HL-60/S4 (cell line): ENCODE data around the gene SIGLEC10.
"Not testable (repeated sequence)": the region's sequence is repeated elsewhere in the genome, so short reads cannot be mapped to it uniquely, and the experiment has no call there.

Experiments used
- in situ Hi-C: fragments of 300-500 bp; cut with MboI; formaldehyde crosslinking; loops from 2 replicates; pipeline ENCODE4 v1.14.3; 2022; ENCODE audit warnings: low sequenced_read_pairs

Gene SIGLEC10

DNA sequence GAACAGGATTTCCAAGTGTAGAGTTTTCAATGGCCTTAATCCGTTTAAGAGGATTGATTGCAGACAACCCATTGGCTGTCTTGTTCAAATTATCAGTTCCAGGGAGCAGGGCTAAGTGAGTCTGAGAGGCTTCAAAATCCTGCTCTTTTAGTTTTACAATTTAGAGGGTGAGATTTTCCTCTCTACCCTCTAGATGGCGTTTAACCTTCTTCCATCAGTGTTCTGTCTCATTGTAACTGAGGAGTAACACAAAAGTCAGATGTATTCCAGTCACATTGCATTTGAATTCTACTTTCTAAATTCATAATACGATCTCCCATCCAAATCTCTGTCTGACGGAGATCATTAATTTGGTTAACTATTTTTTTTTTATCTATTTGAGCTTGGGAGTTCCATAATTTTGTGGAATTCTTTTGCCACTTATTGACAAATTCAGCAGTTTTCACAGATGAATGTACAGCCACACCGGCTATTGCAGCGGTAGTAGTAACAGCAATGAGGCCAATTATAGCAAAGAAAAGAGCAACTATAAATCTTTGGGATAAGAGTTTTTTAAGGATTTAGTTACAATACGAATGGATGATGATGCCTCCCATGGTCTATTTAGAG, 19.2 kb downstream of the SIGLEC10 start:
- in situ Hi-C loops, result no loop called here

DNA sequence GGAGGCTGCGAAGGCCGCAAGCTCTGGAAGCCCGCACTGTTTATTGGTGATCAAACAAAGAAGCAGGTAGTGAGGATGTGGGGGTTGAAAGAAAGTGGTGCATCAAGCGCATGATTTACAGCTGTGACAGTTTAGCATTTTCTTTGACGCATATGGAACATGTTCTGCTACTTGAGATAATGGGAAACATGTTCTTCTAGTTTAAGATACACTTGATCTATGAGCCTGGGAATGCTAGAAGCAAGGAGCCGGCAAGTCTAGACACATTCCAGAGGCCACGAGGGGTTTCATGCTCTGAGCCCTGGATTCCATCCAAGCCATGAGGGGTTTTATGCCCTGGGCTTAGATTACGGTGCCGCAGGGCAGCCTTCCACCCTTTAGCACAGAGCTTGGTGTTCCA, 20.0 kb downstream of the SIGLEC10 start:
- in situ Hi-C loops, result not testable (repeated sequence)

DNA sequence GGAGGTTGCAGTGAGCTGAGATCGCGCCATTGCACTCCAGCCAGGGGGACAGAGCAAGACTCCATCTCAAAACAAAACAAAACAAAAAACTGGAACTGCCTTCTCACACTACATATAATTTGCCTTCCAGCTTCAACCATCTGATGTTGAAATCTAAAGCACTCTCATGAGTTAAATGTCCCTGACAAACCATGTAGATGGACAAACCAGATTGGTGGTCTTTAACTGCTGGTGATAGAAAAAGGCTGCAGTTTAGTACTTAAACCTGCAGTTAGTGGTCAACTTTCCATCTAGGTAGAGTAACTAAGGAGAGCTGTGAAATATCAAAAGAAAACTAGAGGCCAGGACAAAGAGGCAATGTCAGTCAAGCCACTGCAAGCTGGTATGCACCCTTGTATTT, 21.3 kb downstream of the SIGLEC10 start:
- in situ Hi-C loops, result no loop called here

DNA sequence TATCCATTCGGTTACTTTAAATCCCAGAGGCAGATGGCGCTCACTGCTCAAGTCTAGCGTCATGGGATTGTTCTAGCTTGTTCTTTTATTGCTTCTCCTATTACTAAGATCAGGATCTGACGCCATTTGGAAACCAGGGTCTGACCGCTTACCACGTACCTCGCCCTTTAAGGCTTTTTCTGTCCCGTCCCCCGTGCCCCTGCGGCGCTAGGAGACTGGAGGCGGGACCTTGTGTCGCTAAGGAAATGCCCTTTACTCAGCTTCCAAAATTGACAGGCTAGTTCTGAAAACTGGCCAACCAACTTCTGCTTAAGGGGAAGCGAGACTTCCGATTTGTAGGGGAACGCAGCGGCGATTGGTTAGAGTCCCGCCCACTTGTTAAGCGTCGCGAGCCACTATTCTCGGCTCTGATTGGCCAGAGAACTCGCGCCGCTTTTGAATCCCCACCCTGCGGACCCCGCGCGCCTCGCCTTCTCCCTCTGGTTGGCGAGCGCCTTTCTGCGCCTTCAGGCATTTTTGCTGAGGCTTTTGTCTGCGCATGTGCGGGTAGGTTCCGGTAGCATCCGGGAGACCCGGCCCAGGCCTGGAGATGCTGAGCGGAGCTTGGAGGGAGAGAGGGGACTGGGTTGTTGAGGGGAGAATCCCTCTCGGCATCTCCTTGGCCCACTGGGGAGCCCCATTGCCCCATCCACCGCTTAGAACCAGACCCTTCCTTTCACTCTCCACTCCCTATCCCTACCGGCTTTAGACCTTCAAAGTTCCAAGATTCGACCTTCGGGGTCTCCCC, 23.2 kb downstream of the SIGLEC10 start:
- in situ Hi-C loops, result no loop called here

DNA sequence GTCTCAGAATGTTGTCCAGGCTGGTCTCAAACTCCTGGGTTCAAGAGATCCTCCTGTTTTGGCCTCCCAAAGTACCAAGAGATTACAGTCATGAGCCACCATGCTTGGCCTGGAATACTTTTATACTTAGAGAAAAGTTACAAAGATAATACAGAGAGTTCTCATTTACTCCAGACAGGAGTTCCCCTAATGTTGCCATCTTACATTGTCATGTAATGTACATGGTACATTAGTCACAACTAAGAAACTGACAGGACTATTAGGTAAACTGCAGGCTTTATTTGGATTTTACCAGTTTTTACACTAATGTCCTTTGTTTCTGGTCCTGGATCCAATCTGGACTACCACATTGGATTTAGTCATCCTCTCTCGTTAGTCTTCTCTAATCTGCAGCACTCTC, 24.7 kb downstream of the SIGLEC10 start:
- in situ Hi-C loops, result no loop called here

DNA sequence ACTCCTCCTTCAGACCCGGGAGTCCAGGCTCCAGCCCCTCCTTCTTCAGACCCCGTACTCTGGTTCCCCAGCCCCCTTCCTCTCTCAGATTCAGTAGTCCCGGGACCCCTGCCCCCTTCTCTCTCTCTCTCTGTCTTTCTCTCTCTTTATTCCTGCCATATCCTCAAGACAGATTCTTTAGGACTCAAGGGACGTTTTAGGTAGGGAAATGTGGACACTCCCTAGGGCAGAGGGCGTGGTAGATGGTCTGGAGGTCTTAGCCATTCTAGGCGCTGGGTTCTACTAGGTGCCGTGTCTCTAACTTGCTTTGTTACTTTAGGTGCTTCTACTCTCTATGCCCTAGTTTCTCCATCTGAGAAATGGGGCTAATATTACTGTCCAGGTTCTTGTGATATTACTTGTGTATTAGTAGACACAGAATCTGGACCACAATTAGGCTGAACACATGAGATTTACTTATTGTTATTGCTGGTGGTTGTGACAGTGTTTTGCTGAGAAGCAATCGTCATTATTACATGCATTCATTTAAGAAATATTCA, 26.3 kb downstream of the SIGLEC10 start:
- in situ Hi-C loops, result no loop called here

DNA sequence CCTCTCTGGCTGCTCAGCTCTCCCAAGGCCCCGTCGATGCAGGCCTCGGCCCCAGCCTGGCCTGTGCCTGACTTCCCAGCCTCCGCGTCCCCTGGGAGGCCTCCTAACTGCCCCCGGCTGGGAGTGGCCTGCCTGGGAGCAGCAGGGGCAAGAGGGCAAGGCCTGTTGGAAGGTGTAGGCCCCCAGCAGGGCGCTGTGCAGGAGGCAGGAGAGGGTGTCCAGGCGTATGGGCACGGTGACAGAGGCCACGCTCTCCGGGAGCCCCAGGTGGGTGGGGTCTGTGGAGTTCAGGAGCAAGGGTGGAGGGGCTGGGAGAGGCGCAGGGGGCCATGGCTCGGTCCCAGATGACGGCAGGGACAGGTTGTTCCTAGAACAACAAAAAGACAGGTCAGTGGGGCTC, 28.3 kb downstream of the SIGLEC10 start:
- in situ Hi-C loops, result no loop called here

DNA sequence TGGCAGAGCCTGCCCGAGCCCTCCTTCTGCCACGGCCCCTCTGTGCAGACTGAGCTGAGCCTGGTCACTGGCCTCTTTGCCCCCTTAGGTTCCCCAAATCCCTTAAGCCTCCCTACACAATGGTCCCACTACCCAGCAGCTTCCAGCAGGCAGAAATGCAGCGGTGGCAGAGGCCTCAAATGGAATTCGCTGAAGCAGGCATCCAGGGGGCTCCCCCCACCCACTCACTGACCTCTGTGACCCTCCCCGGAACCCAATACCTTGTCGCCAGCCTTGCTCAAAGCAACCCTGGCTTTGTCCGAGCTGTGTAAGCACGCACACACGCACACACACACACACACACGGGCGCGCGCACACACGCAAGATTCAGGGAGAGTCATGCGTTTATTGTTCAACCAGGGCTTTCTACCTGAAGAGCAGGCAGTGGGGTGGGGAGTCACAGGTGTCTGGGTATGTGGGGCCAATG, 29.5 kb downstream of the SIGLEC10 start, which contains the start of gene LIM2:
TSS of gene LIM2 (minus strand) at position 51 of the 466 bp plus-strand sequence. CDS start 531 bp downstream, outside the sequence.
- in situ Hi-C loops, result no loop called here

DNA sequence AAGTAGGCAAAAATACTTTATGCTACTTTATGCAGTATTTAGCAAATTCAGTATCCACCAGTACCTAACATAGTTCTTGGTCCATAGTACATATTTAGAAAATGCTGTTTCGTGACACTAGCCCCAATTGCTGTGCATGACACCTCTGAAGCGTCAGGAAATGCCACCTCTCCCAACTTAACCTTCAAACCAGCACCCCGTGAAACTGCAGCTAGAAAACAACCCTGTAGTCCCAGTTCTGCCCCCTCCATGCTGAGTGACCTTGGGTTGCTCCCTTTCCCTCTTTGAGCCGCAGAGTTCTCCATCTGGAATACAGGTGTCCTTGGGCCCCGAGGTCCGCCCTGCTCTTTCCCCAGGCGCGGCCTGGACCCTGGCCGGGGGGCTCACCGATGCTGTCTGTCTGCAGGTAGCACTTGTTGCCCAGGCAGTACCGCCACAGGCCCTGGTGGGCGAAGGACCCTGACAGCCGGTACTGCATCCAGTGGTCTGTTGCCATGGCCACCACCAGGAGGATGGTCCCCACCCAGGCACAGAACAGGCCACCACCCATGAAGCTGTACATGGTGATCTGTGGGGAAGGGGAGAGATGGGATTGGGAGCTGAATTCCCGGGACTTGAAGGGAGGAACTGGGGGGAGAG, 30.4 kb downstream of the SIGLEC10 start:
- in situ Hi-C loops, result no loop called here

DNA sequence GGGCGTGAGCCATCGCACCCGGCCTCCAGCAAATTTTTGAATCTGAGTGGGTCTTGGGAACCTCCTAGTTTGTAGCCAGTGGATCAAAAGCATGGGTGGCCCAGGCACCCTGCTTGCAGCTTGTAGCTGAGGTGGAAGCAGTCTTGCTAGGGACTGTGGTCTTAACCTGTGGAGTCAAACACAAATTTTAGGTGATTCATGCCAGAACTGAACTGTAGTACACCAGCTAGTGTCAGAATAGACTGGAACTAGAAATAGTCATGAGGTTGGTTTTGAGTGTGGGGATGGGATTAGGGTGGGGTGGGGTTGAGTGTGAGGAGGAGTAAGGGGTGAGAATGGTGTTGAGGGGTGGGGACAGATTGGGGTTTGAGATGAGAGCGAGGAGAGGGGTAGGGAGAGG, 35.4 kb downstream of the SIGLEC10 start:
- in situ Hi-C loops, result no loop called here

DNA sequence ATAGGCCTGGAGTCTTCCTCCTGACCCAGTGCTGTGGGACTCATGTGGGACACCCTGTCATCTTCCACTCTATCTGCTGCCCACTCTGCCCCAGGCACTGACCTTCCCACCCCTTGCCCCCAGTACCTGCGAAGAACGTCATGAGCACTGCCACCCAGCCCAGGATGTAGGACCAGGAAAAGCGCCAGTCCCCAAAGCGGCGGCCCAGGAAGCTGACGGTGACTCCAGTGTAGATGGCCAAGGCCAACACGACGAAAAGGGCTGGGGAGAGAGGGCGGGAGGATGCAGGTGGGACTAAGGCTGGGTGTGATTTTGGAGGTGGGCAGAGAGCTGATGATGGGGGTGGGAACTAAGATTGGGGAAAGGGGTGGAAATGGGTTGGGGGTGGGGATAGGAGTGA, 37.1 kb downstream of the SIGLEC10 start:
- in situ Hi-C loops, result no loop called here

DNA sequence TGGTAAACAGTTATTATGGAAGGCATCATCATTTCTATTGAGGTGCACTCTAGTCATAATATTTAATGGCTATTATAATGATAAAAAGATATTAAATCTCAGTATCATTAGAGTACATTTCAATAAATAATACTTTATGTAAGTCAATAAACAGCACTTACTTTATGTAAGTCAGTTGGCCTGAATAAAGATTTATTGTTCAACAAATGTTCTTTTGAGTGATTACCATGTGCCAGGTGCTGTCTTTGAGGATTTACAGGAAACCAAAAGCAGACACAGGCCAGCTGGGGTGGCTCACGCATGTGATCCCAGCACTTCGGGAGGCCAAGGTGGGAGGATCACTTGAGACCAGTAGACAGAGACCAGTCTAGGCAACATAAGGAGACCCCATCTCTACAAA, 40.0 kb downstream of the SIGLEC10 start:
- in situ Hi-C loops, result no loop called here

DNA sequence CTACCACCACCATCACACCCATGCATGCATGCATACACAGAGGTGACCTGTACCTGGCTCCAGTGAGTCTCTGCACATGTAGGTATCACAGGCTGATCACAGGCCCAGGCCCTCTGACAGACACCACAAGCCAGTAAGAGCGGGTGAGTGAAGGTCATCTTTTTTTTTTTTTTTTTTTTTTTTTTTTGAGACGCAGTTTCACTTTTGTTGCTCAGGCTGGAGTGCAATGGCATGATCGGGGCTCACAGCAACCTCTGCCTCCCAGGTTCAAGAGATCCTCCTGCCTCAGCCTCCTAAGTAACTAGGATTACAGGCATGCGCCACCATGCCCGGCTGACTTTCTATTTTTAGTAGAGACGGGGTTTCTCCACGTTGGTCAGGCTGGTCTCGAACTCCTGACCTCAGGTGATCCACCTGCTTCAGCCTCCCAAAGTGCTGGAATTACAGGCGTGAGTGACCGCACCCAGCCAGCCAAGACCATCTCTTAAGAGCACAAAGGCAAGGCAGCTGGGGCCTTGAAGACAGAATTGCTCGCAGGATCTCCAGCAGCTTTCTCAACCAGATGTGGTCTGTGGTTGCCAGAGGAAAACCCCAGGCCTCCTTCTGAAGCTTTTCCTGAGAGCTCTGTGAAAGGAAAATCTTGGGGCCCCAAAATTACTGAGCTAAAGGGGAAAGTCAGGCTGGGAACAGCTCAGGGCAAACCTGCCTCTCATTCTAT, 41.8 kb downstream of the SIGLEC10 start:
- in situ Hi-C loops, result no loop called here

DNA sequence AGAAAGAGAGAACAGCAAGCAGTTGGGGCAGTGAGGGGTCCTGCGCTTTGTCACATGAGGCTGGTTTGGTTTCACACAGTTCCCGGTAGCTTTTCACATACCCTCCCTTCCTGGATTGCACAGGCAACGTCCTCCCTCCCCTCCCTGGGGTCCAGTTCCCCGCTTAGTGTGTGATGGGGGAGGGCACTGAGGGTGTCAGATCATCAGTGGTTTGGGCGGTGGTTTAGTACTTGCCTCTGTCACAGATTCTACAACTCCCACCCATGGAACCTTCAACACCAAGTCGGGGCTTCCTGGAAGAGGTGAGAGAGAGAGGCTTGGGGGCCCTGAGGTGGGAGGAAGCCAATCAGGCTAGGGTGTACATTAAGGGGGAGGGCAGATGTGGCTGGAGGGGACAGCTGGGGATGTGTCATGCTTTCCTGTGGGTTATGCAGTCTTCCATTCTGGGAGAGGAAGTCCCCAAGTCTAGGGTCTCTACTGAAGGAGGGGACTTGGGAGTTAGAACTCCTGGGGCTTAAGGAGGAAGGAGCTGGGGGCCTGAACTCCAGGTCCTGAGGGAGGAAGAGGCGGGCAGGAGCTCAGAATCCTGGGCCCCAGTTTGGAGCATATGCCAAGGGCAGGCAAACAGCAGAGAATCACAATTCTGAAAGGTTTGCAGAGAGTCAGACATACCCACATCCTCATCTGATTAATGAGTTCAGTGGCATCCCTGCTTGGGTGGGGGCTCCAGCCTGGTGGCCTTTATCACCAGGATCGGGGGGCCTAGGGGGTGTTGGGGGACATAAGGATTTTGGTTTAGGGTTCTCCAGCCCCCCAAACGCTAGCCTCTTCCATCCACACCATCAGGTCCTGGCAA, 44.6 kb downstream of the SIGLEC10 start, which contains the start of gene NKG7:
TSS of gene NKG7 (minus strand) at position 6 of the 856 bp plus-strand sequence. CDS start 119 bp downstream, outside the sequence.
- in situ Hi-C loops, result no loop called here

DNA sequence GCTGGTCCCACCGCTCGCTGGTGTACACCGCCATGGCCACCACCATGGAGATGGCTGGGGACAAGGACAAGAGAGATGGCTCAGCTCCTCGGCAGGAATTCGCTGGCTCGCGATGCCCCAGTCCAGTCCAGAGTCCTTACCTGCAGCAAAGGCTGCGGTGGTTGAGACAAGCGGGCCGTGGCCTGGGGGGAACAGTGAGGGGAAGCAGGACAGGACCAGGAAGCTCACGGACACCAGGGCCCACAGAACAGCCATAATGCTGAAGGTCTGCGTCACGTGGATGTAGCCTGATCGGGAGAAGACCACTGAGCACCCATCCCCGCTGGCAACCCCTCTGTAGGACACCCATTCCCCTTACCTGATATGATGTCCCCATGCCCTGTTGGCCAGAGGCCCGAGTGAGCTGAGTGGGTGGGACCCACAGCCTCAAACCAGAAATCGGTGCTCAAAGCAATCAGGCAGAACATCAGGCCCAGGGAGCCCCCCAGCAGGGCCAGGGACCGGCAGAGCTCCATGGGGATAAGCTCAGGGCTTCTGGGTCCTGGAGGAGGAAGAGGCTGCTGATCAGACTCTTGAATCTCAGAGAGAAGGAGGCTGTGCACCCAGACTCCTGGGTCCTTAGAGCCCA, 45.3 kb downstream of the SIGLEC10 start:
- in situ Hi-C loops, result no loop called here

DNA sequence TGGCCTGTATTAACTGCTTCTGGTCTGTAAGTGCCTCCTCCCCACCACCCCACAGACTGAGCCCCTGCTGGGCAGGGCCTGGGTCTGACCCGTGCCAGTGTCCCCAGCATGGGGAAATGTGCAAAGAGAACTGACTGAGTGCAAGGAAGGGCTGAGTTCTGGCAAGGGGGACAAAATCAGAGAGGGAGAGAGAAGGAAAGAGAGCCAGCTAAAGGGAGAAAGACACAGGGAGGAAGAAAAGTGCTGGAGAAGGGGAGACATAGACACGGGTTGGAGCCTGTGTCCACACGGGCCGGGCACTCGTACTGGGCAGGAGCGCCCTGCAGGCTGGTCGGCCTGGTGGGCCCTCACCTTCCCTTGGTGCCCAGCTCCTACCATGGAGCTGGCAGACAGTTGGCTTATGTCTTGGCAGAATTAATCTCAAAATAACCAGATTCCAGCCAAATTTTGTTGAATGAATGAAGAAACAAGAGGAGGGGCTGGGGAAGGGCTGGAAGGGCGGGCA, 46.2 kb downstream of the SIGLEC10 start:
- in situ Hi-C loops, result no loop called here

DNA sequence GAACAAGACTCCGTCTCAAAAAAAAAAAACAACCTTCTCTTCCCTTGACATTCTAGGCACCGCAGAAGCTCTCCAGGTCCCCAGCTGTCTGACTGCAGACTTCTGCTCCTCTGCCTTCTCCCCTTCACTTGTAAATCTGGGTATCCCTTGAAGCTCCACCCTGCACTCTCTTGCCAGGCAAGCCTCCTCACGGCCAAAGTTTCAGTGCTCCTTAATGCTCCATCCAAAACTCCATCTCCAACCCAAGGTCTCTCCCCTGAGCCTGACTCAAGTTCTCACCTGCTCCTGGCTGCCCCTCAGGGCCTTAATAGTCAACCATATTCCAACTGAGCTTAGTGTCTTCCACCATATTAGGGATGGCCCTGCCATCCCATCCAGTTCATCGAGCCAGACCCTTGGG, 47.2 kb downstream of the SIGLEC10 start:
- in situ Hi-C loops, result no loop called here

DNA sequence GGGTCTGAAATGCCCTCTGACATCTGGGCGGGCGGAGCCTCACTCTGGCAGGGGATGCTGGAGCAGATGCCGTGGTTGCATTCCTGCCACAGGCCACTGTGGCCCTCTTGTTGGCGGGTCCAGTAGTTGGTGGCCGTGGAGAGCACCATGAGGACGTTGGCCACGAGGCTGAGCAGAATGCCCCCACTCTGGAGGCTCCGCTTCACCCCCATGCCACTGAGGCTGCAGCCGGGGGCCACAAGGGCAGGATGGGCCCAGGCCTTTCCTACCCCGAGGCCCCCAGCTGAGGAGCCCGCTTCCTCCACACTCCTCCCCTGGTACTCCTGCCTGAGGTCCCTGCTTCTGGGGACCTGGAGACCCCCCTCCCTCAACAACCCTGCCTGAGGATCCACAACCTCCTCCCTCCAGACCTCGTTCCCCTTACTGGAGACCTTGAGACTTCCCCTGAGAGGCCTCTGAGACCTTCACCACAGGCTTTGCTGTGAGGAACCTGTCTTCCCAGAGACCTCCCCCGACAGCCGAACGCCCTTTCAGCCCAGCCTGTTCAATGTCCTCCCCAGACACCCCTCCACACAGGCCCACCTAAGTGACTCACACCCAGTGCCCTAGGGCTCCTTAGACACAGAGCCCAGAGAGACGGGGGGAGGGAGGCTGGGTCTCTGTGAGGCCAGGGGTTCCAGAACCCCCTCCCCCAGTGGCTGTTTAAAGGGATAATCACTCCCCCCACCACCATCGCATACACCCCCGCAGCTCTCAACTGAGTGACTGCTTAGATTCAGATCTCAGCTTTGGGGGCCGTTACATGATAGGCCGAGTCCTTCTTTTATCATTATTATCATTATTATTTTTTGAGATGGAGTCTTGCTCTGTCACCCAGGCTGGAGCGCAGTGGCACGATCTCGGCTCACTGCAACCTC, 48.8 kb downstream of the SIGLEC10 start, which contains the start of gene CLDND2:
TSS of gene CLDND2 (minus strand) at position 638 of the 917 bp plus-strand sequence. CDS start at position 212, 426 bp downstream.
- in situ Hi-C loops, result no loop called here
